ENCODE data around the gene CFAP210. TPM values are rescaled to one million over a fixed set of nuclear protein-coding genes. Genes with fewer than 3 reads are reported as not detected.
"Not testable (repeated sequence)": the region's sequence is repeated elsewhere in the genome, so short reads cannot be mapped to it uniquely, and the experiment has no call there.

CFAP210 gene
- total RNA-seq, 1 experiment from 2014 or later: not detected

GRCh38 chr2:169704160-169704708 is 10.0 kb upstream of the CFAP210 start:
- ChIA-PET CTCF (no interaction called here), RAD21 (ENCODE audit: low non-redundant PET in 1 of 2, low total read pairs in 2 of 2, uncharacterized antibody in 2 of 2, unreplicated experiment in 2 of 2) (no interaction called here), POLR2A (no interaction called here)
- Histone ChIP-seq H3K36me3 (ENCODE audit: control insufficient read depth in 1 of 2, insufficient read depth in 2 of 2, low read length in 2 of 2) (no peaks in the 10 kb centered on the region), H3K79me2 (ENCODE audit: insufficient read depth, low read length) (no peaks in the 10 kb centered on the region), H3K9me3 (ENCODE audit: control insufficient read depth in 1 of 2, insufficient read depth in 1 of 2, low read depth in 1 of 2, low read length in 2 of 2) (no peaks in the 10 kb centered on the region), H3K27me3 (ENCODE audit: insufficient read depth, low read length) (no peaks in the 10 kb centered on the region), H3K4me2 (ENCODE audit: low read length) (no peak overlapping the region), H3K27ac (ENCODE audit: low read depth, low read length) (no peak overlapping the region), H3K4me1 (ENCODE audit: control insufficient read depth in 1 of 2, insufficient read depth in 2 of 2, low read length in 2 of 2) (no peaks in the 10 kb centered on the region), H4K20me1 (ENCODE audit: insufficient read depth) (no peaks in the 10 kb centered on the region), H3K9me2 (ENCODE audit: insufficient read depth) (no peaks in the 10 kb centered on the region), H3K9ac (ENCODE audit: low read length) (no peak overlapping the region), H3K4me3 (replicated peaks in 1 of 2; ENCODE audit: low read depth in 1 of 2, low read length in 2 of 2) (no peak overlapping the region), H2AFZ (ENCODE audit: low read depth, low read length, poor library complexity, severe bottlenecking) (no peak overlapping the region)
- intact Hi-C loops (cut with micrococcal nuclease): no loop called here
- no peak for ATAC-seq
- BruUV-seq (replicated peaks): no TSS peak
- no peak for DNase-seq (ENCODE audit: low read depth, low spot score)
- TF ChIP-seq POLR2A (IDR thresholded peaks at IDR 0.05; ENCODE audit: borderline replicate concordance, extremely low read depth, insufficient read depth, insufficient read length): no peak

- no peak for DNase-seq (ENCODE audit: low read depth, low spot score)
- ChIA-PET RAD21 (ENCODE audit: low non-redundant PET in 1 of 2, low total read pairs in 2 of 2, uncharacterized antibody in 2 of 2, unreplicated experiment in 2 of 2) (no interaction called here), POLR2A (interaction anchor here (1.1 kb wide), 1 partner anchor 12 kb away, joined by 3 read pairs; no protein-coding TSS in a partner anchor), CTCF (no interaction called here)
- no peak overlapping the region for H2AFZ ChIP-seq (ENCODE audit: low read depth, low read length, poor library complexity, severe bottlenecking)
- H4K20me1 ChIP-seq (ENCODE audit: insufficient read depth): no peaks in the 10 kb centered on the region
- no peak for ATAC-seq
- no peaks in the 10 kb centered on the region; a peak in 1 of 4 replicates for H3K36me3 ChIP-seq (ENCODE audit: control insufficient read depth in 1 of 2, insufficient read depth in 2 of 2, low read length in 2 of 2)
- no peak overlapping the region for H3K9ac ChIP-seq (ENCODE audit: low read length)
- TF ChIP-seq SRF (IDR thresholded peaks at IDR 0.05; ENCODE audit: low read depth) (no peak), ATF3 (IDR thresholded peaks at IDR 0.05) (no peak), EZH2 (IDR thresholded peaks at IDR 0.05) (no peak), ZNF274 (IDR thresholded peaks at IDR 0.05; ENCODE audit: low read depth, low read length) (no peak), EZH2phosphoT487 (IDR thresholded peaks at IDR 0.05; ENCODE audit: borderline replicate concordance) (no peak), CEBPB (IDR thresholded peaks at IDR 0.05; ENCODE audit: low read depth) (no peak), EGR1 (IDR thresholded peaks at IDR 0.05; ENCODE audit: low read depth) (no peak), FOSL1 (IDR thresholded peaks at IDR 0.05; ENCODE audit: low read depth) (no peak), ZBTB33 (IDR thresholded peaks at IDR 0.05; ENCODE audit: extremely low read depth, insufficient replicate concordance, low read length) (no peak), TCF7L2 (IDR thresholded peaks at IDR 0.05; ENCODE audit: borderline replicate concordance, extremely low read depth, insufficient read depth, insufficient read length) (no peak), POLR2A (IDR thresholded peaks at IDR 0.05; ENCODE audit: borderline replicate concordance, extremely low read depth, insufficient read depth, insufficient read length) (no peak)
- no peaks in the 10 kb centered on the region for H3K9me3 ChIP-seq (ENCODE audit: control insufficient read depth in 1 of 2, insufficient read depth in 1 of 2, low read depth in 1 of 2, low read length in 2 of 2)
- H3K27me3 ChIP-seq (ENCODE audit: insufficient read depth, low read length): no peaks in the 10 kb centered on the region
- intact Hi-C loops (cut with micrococcal nuclease): no loop called here
- no peak overlapping the region for H3K4me3 ChIP-seq (replicated peaks in 1 of 2; ENCODE audit: low read depth in 1 of 2, low read length in 2 of 2)
- no TSS peak for BruUV-seq (replicated peaks)
- no peaks in the 10 kb centered on the region for H3K9me2 ChIP-seq (ENCODE audit: insufficient read depth)
- no peak overlapping the region for H3K27ac ChIP-seq (ENCODE audit: low read depth, low read length)
- H3K4me1 ChIP-seq (ENCODE audit: control insufficient read depth in 1 of 2, insufficient read depth in 2 of 2, low read length in 2 of 2): no peaks in the 10 kb centered on the region
- H3K79me2 ChIP-seq (ENCODE audit: insufficient read depth, low read length): no peaks in the 10 kb centered on the region
- H3K4me2 ChIP-seq (ENCODE audit: low read length): no peak overlapping the region
These were observed 8.8 kb upstream of the CFAP210 start for GRCh38 chr2:169702996-169703395.

GRCh38 chr2:169699173-169699572 is 5.0 kb upstream of the CFAP210 start:
- BruUV-seq (replicated peaks); DNase-seq (ENCODE audit: low read depth, low spot score); ATAC-seq; H3K9me3 ChIP-seq (ENCODE audit: control insufficient read depth in 1 of 2, insufficient read depth in 1 of 2, low read depth in 1 of 2, low read length in 2 of 2); RAD21 ChIA-PET (ENCODE audit: low non-redundant PET in 1 of 2, low total read pairs in 2 of 2, uncharacterized antibody in 2 of 2, unreplicated experiment in 2 of 2); intact Hi-C loops (cut with micrococcal nuclease); H3K79me2 ChIP-seq (ENCODE audit: insufficient read depth, low read length); CTCF ChIA-PET; H3K36me3 ChIP-seq (ENCODE audit: control insufficient read depth in 1 of 2, insufficient read depth in 2 of 2, low read length in 2 of 2); H3K9ac ChIP-seq (ENCODE audit: low read length); H3K9me2 ChIP-seq (ENCODE audit: insufficient read depth); H3K4me2 ChIP-seq (ENCODE audit: low read length); H4K20me1 ChIP-seq (ENCODE audit: insufficient read depth); H3K27ac ChIP-seq (ENCODE audit: low read depth, low read length); H2AFZ ChIP-seq (ENCODE audit: low read depth, low read length, poor library complexity, severe bottlenecking); POLR2A ChIA-PET; H3K27me3 ChIP-seq (ENCODE audit: insufficient read depth, low read length); H3K4me3 ChIP-seq (replicated peaks in 1 of 2; ENCODE audit: low read depth in 1 of 2, low read length in 2 of 2): not testable (repeated sequence)
- peaks cover 0 to 14% of the 10 kb centered on the region in 2 experiments; a peak in 2 of 4 replicates for H3K4me1 ChIP-seq (ENCODE audit: control insufficient read depth in 1 of 2, insufficient read depth in 2 of 2, low read length in 2 of 2)

All from HCT116 (cell line).